ENCODE results near the gene TMEM150B.

GRCh38 chr19:55324662-55325061, 479 bp downstream of the TMEM150B start:
- no peak for TF ChIP-seq CTCF (IDR thresholded peaks at IDR 0.05)
- no peak for TF ChIP-seq POLR2A (IDR thresholded peaks at IDR 0.05)
- no peak for TF ChIP-seq POLR2AphosphoS5 (IDR thresholded peaks at IDR 0.05; ENCODE audit: insufficient read depth in 1 of 2, low read depth in 1 of 2)
